GM21381 (cell line): ENCODE results near the gene PKNOX1.
"Not testable (repeated sequence)": the region's sequence is repeated elsewhere in the genome, so short reads cannot be mapped to it uniquely, and the experiment has no call there.

Experiments
- ATAC-seq: cut with Tn5 transposase; IDR thresholded peaks from one replicate; pipeline ENCODE4 v1.9.1; 2021; ENCODE audit warnings: mild to moderate bottlenecking, moderate library complexity; ENCODE audit not compliant: unreplicated experiment

Gene PKNOX1, protein sequence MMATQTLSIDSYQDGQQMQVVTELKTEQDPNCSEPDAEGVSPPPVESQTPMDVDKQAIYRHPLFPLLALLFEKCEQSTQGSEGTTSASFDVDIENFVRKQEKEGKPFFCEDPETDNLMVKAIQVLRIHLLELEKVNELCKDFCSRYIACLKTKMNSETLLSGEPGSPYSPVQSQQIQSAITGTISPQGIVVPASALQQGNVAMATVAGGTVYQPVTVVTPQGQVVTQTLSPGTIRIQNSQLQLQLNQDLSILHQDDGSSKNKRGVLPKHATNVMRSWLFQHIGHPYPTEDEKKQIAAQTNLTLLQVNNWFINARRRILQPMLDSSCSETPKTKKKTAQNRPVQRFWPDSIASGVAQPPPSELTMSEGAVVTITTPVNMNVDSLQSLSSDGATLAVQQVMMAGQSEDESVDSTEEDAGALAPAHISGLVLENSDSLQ

DNA sequence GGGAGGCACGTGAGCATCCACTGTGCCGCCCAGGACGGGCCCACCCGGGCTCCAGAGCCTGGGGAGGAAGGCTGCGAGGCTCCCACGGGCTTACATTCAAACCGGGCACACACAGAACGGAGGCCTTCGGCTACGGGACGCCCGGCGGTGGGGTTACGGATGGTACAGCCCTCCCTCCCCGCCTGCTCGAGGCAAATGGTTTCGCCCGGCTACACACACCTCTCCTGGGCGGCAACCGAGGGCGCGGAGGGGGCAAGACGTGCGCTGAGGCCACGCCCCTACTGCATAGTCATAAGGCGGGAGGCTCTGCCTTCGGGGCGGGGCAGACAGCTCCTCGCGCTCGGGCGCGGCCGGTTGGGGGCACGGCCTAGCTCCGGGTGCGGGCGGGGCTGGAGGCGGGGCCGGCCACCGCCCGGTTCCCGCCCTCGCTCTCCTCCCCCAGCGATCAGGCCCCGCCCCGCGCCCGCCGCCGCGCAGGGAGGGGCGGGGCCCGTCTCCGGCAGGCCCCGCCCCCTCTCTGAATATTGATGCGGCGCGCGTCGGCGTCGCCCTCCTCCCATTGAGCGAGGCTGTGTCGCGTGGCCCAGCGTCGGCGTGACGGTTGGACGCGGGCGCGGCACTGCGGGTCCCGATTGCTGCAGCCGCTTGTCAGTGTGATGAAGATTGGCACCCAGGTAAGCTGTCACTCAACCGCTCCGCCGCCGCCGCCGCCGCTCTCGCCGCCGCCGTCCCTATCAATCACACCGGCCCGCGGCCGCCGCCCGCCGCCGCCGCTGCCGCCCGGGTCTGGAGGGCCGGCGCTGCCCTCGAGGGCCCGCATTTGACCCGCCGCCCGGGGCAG is at the start of gene PKNOX1:
Gene PKNOX1 (plus strand): TSS at position 572 of the 841 bp plus-strand sequence. CDS start 29,820 bp downstream, outside the sequence.
- peak; percentile 78 for ATAC-seq

DNA sequence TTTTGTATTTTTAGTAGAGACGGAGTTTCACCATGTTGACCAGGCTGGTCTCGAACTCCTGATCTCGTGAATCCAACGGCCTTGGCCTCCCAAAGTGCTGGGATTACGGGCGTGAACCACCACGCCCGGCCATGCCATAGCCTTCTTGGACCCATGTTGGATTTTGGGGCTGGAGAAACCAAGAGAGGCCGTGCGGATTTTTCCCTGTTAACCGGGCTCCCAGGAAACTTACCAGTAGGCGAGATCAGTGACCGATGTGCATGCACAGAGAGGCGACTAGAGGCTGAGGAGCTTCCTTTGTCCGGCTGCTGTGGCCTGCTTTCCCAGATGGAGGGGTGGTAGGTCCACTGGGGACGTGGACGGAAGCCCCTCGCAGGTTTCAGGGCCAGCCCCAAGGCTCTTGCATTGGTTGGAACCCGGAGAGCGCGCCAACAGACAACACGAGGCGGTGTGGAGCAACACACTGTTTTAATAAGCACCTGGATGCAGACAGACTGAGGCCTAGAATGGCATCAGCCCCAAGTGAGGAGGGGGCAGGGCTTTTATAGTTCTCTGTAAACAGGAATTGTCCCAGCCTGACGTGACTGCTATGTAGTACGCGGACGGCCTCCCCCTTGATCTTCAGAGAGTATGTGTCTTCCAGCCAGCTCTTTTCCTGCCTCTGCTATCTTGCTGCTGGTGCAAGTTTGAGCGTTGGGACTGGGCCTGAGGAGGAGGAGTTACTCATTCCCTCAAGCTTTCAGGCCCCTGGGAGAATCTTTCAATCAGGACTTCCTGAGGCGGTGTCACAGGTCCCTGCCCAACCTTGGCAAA is 49.0 kb upstream of the PKNOX1 start, which contains the start of gene ERVH48-1:
Gene ERVH48-1 (minus strand): TSS at position 517 of the 813 bp plus-strand sequence. CDS start 6,624 bp downstream, outside the sequence.
- ATAC-seq, result no peak

DNA sequence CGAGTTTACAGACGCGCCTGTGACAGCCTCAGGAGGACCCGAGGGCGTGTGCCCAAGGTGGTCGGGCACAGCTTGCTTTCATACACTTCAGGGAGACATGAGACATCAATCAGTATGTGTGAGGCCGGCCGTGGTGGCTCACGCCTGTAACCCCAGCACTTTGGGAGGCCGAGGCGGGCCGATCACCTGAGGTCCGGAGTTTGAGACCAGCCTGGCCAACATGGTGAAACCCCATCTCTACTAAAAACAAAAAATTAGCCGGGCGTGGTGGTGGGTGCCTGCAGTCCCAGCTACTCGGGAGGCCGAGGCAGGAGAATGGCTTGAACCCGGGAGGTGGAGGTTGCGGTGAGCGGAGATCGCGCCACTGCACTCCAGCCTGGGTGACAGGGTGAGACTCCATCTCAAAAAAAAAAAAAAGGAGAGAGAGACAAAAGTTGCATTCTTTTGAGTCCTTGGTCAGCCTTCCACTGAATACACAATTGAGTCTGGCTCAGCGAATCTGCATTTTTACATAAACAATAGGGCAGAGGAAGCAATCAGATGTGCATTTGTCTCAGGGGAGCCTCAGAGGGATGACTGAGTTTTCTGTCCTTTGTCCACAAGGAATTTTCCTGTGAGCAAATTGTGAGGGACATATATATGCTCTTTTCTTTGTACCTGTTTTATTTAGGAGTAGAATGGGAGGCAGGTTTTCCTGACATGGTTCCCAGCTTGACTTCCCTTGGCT is 46.7 kb upstream of the PKNOX1 start:
- not testable (repeated sequence) for ATAC-seq

DNA sequence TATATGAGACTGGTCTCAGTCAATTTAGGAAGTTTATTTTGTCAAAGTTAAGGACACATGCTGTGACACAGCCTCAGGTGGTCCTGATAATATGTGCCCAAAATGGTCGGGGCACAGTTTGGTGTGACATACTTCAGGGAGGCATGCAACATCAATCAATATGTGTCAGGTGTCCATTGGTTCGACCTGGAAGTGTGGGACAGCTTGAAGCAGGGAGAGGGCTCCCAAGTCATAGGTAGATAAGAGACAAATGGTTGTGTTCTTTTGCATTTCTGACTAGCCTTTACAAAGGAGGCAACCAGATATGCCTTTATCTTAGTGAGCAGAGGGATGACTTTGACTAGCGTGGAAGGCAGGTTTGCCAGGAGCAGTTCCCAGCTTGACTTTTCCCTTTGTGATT is 44.4 kb upstream of the PKNOX1 start:
- no peak for ATAC-seq

DNA sequence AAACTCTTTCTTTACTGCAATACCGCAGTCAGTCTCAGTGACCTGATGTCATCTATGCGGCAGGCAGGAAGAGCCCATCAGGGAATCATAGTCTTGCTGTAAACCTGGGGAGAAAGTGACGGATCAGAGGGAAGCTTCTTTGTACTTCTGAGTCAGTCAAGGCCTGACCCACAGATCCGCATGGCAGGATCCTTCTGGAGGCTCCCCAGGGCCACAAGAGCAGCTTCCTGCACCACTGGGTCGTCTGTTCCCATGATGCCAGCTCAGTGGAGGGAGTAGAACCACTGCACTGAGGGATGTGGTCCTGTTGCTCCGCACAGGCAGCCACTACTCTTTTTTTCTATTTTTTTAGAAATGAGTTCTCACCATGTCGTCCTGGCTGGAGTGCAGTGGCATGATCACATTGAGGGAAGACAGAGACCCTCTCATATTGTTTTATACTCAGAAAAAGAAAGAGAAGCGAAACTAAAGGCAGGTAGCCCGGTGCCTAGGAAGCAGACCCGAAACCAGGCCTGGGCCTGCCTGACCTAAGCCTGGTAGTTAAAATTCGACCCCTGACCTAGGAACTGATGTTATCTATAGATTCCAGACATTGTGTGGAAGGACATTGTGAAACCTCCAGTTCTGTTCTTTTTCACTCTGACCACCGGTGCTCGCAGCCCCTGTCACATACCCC is 42.7 kb upstream of the PKNOX1 start:
- ATAC-seq, result no peak

DNA sequence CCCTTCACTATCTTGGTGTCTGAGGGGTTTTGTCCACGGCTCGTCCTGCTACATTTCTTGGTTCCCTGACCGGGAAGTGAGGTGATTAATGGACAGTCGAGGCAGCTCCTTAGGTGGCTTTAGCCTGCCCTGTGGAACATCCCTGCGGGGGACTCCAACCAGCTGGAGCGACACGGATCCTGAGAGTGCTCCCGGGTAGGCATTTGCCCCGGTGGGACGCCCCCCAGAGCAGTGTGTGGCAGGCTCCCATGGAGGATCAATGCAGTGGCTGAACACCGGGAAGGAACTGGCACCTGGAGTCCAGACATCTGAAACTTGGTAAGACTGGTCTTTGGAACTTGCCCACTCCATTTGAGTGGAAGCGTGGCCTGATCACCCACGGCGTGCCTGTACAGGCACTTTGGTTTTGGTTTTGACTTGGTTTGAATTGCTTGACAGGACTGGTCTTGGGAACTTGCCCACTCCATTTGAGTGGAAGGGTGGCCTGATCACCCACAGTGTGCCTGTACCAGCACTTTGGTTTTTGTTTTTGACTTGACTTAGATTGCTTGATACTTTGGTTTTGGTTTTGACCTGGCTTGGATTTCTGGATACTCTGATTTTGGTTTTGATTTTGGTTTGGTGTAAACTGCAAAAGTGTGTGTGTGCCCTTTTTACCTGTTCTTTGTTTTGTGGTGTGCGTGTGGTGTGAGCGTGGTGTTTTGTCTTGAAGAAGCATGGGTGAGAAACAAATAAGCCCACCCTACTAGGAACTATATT is 41.8 kb upstream of the PKNOX1 start:
- not testable (repeated sequence) for ATAC-seq

DNA sequence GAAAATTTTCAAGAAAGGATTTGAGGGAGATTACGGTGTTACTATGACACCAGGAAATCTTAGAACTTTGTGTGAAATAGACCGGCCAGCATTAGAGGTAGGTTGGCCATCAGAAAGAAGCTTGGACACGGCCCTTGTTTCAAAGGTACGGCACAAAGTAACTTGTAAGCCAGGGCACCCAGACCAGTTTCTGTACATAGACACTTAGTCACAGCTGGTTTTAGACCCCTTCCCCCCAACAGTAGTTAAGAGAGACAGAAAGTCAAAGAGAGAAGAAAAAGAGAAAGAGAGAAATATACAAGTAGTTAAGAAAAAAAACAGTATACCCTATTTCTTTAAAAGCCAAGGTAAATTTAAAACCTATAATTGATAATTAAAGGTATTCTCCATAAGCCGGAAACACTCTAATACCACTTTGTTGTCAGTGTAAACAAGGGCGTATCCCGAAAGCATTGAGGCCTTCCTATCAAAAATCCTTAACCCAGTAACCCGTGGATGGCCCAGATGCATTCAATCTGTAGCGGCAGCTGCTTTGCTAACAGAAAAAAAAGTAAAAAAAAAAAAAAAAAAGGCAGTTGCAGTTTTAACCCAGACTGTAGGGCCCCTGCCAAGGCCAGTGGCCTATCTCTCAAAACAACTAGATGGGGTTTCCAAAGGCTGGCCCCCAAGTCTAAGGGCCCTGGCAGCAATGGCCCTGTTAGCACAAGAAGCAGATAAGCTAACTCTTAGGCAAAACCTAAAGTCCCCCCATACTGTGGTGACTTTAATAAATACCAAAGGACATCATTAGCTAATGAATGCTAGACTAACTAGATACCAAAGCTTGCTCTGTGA is 41.0 kb upstream of the PKNOX1 start:
- not testable (repeated sequence) for ATAC-seq

DNA sequence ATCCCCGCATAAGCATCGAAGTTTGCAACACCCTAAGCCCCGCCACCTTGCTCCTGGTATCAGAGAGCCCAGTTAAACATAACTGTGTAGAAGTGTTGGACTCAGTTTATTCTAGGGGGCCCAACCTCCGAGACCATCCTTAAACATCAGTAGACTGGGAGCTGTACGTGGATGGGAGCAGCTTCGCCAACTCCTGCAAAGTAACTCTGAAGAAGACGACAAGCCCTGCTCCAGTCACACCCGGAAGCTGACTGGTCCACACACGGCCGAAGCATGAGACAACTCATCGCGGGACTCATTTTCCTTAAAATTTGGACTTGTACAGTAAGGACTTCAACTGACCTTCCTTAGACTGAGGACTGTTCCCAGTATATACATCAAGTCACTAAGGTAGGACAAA is 40.4 kb upstream of the PKNOX1 start:
- not testable (repeated sequence) for ATAC-seq

DNA sequence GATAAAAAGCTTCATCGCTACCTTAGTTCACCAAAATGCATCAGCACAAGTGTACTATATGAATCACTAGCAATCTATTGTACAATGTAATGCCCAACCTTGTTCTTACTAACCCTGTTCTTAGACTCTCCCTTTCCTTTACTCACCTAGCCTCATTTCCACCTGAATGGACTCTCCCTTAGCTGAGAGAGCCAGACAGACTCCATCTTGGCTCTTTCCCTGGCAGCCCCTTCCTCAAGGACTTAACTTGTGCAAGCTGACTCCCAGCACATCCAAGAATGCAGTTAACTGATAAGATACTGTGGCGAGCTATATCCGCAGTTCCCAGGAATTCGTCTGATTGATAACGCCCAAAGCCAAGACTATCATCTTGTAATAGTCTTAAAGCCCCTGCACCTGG is 38.0 kb upstream of the PKNOX1 start:
- ATAC-seq, result not testable (repeated sequence)

DNA sequence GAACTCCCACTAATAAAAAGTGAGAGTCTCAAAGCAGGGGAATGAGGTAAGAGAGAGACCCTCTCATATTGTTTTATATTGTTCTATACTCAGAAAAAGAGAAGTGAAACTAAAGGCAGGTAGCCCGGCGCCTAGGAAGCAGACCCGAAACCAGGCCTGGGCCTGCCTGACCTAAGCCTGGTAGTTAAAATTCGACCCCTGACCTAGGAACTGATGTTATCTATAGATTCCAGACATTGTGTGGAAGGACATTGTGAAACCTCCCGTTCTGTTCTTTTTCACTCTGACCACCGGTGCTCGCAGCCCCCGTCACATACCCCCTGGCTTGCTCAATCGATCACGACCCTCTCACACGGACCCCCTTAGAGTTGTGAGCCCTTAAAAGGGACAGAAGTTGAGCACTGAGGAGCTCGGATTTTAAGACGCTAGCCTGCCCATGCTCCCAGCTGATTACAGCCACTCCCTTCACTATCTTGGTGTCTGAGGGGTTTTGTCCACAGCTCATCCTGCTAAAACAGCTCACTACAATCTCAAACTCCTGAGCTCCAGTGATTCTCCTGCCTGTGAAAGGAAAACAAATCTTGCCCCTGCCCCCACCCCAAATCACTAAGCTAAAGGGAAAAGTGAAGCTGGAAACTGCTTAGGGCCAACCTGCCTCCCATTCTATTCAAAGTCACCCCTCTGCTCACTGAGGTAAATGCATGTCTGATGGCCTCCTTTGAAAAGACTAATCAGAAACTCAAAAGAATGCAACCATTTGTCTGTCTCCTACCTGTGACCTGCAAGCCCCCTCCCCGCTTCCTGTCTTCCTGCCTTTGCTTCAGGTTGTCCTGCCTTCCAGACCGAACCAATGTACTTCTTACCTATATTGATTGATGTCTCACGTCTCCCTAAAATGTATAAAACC is 37.1 kb upstream of the PKNOX1 start:
- not testable (repeated sequence) for ATAC-seq

DNA sequence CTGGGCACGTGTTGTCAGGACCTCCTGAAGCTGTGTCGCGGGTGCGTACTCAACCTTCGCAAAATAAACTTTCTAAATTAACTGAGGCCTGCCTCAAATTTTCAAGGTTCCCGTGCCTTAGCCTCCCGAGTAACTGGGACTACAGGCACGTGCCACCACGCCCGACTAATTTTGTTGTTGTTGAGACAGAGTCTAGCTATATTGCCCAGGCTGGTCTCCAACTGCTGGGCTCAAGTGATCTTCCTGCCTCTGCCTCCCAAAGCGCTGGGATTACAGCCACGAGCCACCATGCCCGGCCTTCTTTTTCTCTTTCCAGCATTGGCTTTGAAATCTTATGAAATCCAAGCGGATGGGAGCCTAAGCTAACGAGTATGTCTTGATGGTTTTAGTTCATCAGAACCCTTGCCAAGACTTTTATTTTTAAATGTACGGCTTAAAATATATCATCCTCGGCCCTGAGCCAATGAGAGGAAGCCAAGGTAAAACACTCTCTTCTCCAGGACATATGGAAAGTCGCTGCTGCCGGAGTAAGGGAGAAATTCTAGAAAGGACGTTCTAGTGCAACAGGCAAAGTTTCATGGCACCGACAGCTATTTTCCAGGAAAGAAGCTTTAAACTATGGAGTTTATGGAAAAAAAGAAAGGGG is 36.3 kb upstream of the PKNOX1 start:
- no peak for ATAC-seq

DNA sequence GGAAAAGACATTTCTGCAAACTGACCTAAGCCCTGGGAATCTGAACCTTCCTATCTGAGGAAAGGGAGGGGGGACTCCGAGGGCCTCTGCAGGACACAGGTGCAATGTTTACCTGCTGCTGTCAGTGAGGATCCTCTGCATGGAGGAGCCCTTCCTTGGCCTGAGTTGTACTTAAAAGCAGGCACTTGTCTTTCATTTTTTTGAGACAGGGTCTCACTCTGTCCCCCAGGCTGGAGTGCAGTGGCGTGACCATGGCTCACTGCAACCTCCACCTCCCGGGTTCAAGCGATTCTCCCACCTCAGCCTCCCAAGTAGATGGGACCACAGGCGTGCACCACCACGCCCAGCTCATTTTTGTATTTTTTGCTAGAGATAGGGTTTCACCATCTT is 35.8 kb upstream of the PKNOX1 start:
- ATAC-seq, result not testable (repeated sequence)

DNA sequence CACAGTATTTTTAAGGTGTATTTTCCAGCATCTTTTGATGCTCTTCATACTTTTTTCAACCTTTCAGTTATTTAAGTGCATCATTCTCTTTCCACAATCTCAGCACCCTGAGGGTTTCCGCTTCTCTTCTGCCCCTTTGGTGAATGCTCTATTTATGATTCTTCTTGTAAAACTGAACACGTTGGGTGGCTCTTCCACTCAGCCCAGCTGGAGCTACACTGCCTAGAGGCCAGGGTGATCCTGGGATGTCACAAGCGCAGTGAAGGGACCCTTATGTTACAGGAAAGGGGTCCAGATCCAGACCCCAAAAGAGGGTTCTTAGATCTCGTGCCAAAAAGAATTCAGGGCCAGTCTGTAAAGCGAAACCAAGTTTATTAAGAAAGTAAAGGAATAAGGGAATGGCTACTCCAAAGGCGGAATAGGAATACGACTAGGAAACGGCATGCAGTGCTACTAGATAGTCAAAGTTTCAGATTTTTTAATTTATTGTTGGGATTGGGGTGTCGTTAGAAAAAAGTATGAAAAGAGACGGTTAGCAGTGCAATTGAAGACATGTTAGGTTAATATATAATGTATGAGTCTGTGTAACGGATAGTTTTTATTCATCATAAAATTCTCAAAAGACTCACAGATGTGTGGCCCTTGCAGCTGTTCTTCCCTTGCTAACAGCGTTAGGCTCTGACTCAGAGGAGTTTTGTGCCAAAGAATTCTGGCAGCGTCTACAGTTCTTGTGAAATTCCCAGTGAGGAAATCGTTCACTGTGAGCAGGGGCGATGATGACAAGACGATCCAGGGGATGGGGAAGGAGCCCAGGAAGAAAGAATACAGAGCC is 34.6 kb upstream of the PKNOX1 start:
- no peak for ATAC-seq

DNA sequence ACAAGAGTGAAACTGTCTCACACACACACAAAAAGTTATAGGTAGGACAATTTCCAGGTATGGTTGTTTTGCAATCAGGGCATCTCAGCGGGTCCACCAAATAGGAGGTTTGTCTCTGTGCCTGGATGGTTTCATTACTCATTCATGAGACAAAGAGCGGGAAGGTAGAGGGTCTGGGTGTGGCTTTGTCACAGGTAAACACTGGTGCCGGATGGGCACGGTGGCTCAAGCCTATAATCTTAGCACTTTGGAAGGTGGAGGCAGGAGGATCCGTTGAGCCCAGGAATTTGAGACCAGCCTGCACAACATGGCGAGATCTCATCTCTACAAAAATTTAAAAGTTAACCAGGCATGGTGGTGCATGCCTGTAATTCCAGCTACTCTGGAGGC is 32.7 kb upstream of the PKNOX1 start:
- ATAC-seq, result no peak

DNA sequence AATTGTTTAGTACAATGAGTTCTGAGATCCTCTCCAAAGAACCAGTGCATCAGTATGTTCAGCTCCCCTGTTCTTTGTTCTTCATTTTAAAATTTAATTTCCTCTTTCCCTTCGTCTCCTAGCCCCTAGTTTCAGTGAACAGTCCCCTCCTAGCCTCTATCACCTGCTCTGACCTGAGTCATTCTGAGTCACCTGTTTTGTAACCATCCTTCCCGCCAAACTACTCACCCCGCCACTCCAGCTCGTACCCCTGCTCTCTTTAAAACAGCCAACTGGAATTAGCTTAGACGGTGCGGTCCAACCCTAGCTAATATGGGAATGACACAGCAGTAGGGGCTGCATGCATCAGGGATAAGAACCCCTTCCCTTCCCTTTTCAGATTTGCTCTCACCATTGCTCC is 32.1 kb upstream of the PKNOX1 start:
- ATAC-seq, result no peak
